ENCODE results near the gene PTGR3. TPM values are rescaled to one million over a fixed set of nuclear protein-coding genes. Genes with fewer than 3 reads are reported as not detected.

The PTGR3 gene
- total and polyA plus RNA-seq, 2 of the 8 experiments (the other 6 are each of a cell fraction or from before 2014, with no cell fraction given): 2.0 to 3.6 TPM

DNA sequence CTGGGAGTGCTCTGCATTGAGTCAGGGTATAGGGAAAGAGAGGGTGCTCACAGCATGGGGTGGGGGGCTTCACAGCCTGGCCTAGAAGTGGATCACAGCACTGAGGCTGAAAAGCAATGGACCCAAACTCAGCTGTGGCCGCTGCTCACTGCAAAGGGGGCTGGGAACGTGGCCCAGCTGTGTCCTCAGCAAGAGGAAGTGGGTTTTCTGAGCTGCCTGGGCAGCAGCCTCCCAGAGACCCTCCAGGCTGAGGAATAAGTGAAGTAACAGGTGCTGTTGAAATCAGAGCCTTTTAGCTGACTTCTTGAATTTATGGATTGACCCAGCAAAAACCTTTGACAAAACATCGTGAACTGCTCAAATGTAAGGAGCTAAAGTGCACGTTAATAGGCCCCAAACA lies 35.2 kb downstream of the PTGR3 start:
- Histone ChIP-seq H3K9me3 (ENCODE audit: insufficient read depth in 2 of 2, low read depth in 1 of 2, low read length in 1 of 2) (no peaks in the 10 kb centered on the region), H3K4me3 (ENCODE audit: extremely low read depth in 1 of 4, insufficient read depth in 2 of 4, low read depth in 3 of 4, low read length in 4 of 4) (no peak overlapping the region), H2BK12ac (ENCODE audit: low read depth, low read length) (no peak overlapping the region), H3K56ac (replicated peaks; ENCODE audit: insufficient read length, low read depth, low read length) (no peak overlapping the region), H3K79me2 (ENCODE audit: control insufficient read depth in 1 of 2, insufficient read depth in 2 of 2, low read length in 2 of 2) (no peaks in the 10 kb centered on the region), H3K27ac (ENCODE audit: low read depth, low read length) (no peak overlapping the region), H4K20me1 (replicated peaks in 1 of 2; ENCODE audit: control insufficient read depth in 1 of 2, insufficient read depth in 2 of 2, low read length in 2 of 2) (no peaks in the 10 kb centered on the region), H3K14ac (ENCODE audit: insufficient read length) (no peak overlapping the region), H3K4me1 (replicated peaks in 1 of 4; ENCODE audit: control insufficient read depth in 3 of 4, insufficient read depth in 4 of 4, low read length in 3 of 4) (peaks cover 0 to 5% (median 0%) of the 10 kb centered on the region in 4 experiments; a peak in 2 of 7 replicates), H3K27me3 (replicated peaks in 1 of 4; ENCODE audit: control insufficient read depth in 3 of 4, extremely low read depth in 1 of 4, insufficient read depth in 3 of 4, low read length in 3 of 4) (no peaks in the 10 kb centered on the region), H2BK15ac (ENCODE audit: low read length) (no peak overlapping the region), H4K91ac (replicated peaks; ENCODE audit: insufficient read length, low read length) (no peak overlapping the region), H2BK20ac (ENCODE audit: low read length) (no peak overlapping the region), H3K36me3 (ENCODE audit: control insufficient read depth in 2 of 4, insufficient read depth in 4 of 4, low read length in 3 of 4) (no peaks in the 10 kb centered on the region), H2AK5ac (ENCODE audit: low read depth, low read length) (no peak overlapping the region), H3K79me1 (ENCODE audit: low read depth, low read length) (no peaks in the 10 kb centered on the region), H2BK120ac (replicated peaks; ENCODE audit: low read depth, low read length) (no peak overlapping the region), H3K18ac (ENCODE audit: extremely low read depth, low read length) (no peak overlapping the region), H2BK5ac (ENCODE audit: low read depth, low read length) (no peak overlapping the region), H4K8ac (ENCODE audit: extremely low read depth, insufficient read depth, low read length) (no peak overlapping the region), H4K5ac (ENCODE audit: insufficient read length, low read depth, low read length) (no peak overlapping the region), H3K23ac (ENCODE audit: insufficient read length) (no peak overlapping the region), H3K4me2 (ENCODE audit: insufficient read depth in 1 of 2, low read depth in 2 of 2, low read length in 2 of 2) (no peak overlapping the region), H2AFZ (ENCODE audit: low read length) (no peak overlapping the region), H3K23me2 (ENCODE audit: low read depth, low read length) (no peaks in the 10 kb centered on the region), H3K4ac (replicated peaks; ENCODE audit: insufficient read length, low read depth, low read length) (no peak overlapping the region), H3K9ac (replicated peaks in 1 of 4; ENCODE audit: extremely low read depth in 1 of 4, low read depth in 3 of 4, low read length in 3 of 4) (no peak overlapping the region)
- POLR2A ChIA-PET (ENCODE audit: partially characterized antibody): interaction anchor here (1.1 kb wide), 1 partner anchor 9 kb away, joined by 3 read pairs; no protein-coding TSS in a partner anchor
- CTCF ChIA-PET (ENCODE audit: partially characterized antibody): interaction anchor here (0.8 to 1.0 kb wide), 3 partner anchors 12 to 70 kb away, joined by 3 read pairs; no protein-coding TSS in a partner anchor
- DNase-seq (ENCODE audit: low read depth in 1 of 2, low spot score in 2 of 2) (no peak), FAIRE-seq (no peak)
- WGBS, 2 experiments (ENCODE audit: extremely low coverage in 1 of 2, insufficient coverage in 1 of 2, insufficient read length in 1 of 2, insufficient replicate concordance in 2 of 2, low coverage in 1 of 2, low lambda C conversion rate in 2 of 2, missing lambda C conversion rate in 1 of 2): 81% methylated on average over 4 of the region's 4 CpGs; no CpG with 5 or more reads in 1 of the 2 experiments
- TF ChIP-seq GTF2F1 (IDR thresholded peaks at IDR 0.05; ENCODE audit: borderline replicate concordance, low read depth, low read length) (no peak), KDM5A (IDR thresholded peaks at IDR 0.05; ENCODE audit: low read length) (no peak), SP2 (IDR thresholded peaks at IDR 0.05; ENCODE audit: low read length) (no peak), HDAC2 (IDR thresholded peaks at IDR 0.05; ENCODE audit: borderline replicate concordance in 1 of 2, low read depth in 2 of 2, low read length in 2 of 2) (no peak), SIN3A (conservative IDR thresholded peaks at IDR 0.05 in 1 of 2, IDR thresholded peaks at IDR 0.05 in 1 of 2; ENCODE audit: low read depth in 1 of 2, low read length in 2 of 2) (no peak), SUZ12 (IDR thresholded peaks at IDR 0.05; ENCODE audit: low read length) (no peak), BRCA1 (IDR thresholded peaks at IDR 0.05; ENCODE audit: low read depth, low read length) (no peak), SP1 (IDR thresholded peaks at IDR 0.05; ENCODE audit: low read depth, low read length) (no peak), NRF1 (IDR thresholded peaks at IDR 0.05; ENCODE audit: low read depth, low read length) (no peak), KDM1A (IDR thresholded peaks at IDR 0.05; ENCODE audit: borderline replicate concordance, low read length) (no peak), KDM4A (IDR thresholded peaks at IDR 0.05; ENCODE audit: low read depth, low read length, severe bottlenecking) (no peak), POU5F1 (IDR thresholded peaks at IDR 0.05; ENCODE audit: low read depth, low read length) (no peak), EGR1 (IDR thresholded peaks at IDR 0.05; ENCODE audit: borderline replicate concordance, low read depth, low read length) (no peak)
- TF ChIP-seq, protein P1, sequence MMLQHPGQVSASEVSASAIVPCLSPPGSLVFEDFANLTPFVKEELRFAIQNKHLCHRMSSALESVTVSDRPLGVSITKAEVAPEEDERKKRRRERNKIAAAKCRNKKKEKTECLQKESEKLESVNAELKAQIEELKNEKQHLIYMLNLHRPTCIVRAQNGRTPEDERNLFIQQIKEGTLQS (IDR thresholded peaks at IDR 0.05; ENCODE audit: insufficient read depth, low read depth, low read length): no peak

Data from H1 (cell line).